Astrocyte (in vitro differentiated cells and primary cell): ENCODE data around the gene LAMA4.

Experiments
- CTCF ChIP-seq: IDR thresholded peaks from 2 replicates; pipeline ENCODE4 v1.5.1; 2011; ENCODE audit warnings: low read depth, mild to moderate bottlenecking, inconsistent platforms, low read length, moderate library complexity; ENCODE audit not compliant: insufficient read depth
- EZH2 ChIP-seq: IDR thresholded peaks from 2 replicates; pipeline ENCODE4 v1.6.1; 2012; ENCODE audit warnings: mild to moderate bottlenecking, low read length, inconsistent platforms; ENCODE audit not compliant: insufficient read depth

DNA sequence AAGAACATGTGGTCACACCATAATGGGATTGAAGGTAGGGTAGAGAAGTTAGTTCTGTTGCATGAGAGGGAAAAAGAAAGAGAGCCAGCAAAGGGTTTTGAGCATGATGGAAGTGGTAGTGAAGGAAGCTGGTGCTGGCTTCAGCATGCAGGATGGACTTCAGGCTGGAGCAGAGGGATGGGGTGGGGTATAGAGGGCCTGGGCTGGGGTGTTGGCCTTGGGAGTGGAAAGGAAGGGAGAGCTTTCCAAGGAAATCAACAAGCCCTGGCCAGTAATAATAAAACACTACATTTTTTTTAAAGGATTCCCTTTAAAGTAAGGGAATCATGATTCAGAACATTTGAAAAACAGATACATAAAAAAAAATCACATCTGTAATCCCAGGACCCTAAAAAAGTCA is 61.2 kb downstream of the LAMA4 start:
- TF ChIP-seq CTCF, result no peak
- no peak for TF ChIP-seq EZH2
